UCSD-AML1 (cell line): ENCODE measurements around the gene ZSCAN16.

Source experiments
- DNase-seq: peaks from one replicate; lab custom pipeline; 2025; ENCODE audit not compliant: unreplicated experiment; lab: John Stamatoyannopoulos, UW

Gene ZSCAN16

DNA sequence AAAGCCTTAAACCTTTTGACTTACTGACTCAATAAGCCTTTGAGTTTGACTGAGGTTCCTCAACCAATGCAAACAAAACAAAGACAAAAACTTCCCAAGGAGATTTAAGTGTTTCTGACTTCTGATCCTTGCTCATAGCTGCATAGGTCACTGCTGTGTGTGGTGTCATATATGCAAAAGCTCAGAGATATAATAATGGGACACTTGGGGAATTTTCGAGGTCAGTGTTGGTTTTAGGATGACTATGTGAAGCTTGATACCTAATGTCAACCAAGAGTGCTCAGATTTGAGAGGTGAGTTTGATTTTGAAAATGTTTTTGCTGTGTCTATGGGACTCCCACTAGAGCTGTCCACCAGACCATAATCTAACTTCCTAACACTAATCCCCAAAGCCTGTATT is 43.5 kb downstream of the ZSCAN16 start:
- DNase-seq = no peak

DNA sequence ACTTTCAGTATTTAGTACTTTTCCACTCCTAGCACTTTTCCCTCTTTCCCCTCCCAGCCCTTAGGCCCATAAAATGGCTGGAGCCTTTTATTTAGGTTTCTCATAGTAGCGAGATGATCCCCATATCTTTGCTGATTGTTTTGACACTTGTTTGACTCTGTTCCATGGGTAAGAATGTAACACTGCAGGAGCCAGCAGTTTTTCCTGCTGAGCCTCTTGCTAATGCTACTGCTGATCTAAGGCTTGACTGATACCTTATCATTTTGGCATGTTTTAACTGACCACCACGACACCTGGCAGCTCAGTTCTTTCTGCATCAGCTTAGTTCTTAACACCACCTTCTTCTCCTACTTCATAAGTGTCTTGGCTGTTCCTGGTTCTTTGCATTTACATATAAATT is 46.9 kb downstream of the ZSCAN16 start:
- no peak for DNase-seq

DNA sequence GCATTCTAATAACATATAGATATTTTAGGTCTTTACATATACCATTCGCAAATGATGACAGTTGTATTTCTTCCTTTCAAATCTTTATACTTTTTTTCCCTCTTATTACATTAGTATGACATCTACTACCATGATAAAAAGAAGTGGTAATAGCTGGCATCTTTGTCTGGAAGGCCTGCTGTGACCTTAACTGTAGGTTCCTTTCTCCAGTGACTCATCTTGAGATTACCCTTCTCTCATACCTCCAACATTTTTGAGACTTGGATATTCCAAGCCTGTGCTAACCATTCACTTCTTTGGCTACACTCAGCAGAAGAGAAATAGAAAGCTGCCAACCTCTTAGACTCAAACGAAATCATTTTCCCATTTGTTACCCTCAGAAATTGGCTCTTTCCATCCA is 47.6 kb downstream of the ZSCAN16 start:
- no peak for DNase-seq

DNA sequence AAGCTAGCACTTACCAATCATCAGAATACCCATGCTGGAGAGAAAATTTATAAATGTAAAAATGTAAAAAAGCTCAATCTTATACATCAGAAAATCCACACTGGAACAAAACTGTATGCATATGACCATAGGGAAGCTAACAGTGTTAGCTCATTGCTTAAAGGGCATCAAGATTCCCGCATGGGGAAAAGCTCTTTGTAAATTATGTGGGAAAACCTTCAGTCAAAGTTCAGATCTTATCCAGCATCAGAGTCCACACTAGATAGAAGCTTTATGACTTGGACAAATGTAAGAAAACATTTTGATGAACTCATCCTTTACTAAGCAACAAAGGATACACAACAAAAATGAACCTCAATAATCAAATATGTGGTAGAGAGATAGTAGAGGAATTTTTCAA is 52.0 kb downstream of the ZSCAN16 start:
- DNase-seq = no peak
